IPS-18a (cell line): ENCODE measurements around the gene DPM2.

Experiments
- H3K27ac ChIP-seq: one replicate; pipeline ENCODE4 v1.5.1; 2013; ENCODE audit warnings: low read length
- H3K27me3 ChIP-seq: one replicate; pipeline ENCODE4 v1.6.1; 2013; ENCODE audit warnings: mild to moderate bottlenecking, low read length; ENCODE audit not compliant: control insufficient read depth, insufficient read depth
- H3K36me3 ChIP-seq: one replicate; pipeline ENCODE4 v1.6.1; 2013; ENCODE audit warnings: low read depth, low read length; ENCODE audit not compliant: control insufficient read depth
- H3K4me1 ChIP-seq: one replicate; pipeline ENCODE4 v1.6.1; 2013; ENCODE audit warnings: low read depth, low read length; ENCODE audit not compliant: control insufficient read depth
- H3K4me3 ChIP-seq: one replicate; pipeline ENCODE4 v1.5.1; 2013; ENCODE audit warnings: low read length
- H3K9ac ChIP-seq: one replicate; pipeline ENCODE4 v1.6.1; 2013; ENCODE audit warnings: mild to moderate bottlenecking, low read length, moderate library complexity
- H3K9me3 ChIP-seq: one replicate; pipeline ENCODE4 v1.6.1; 2013; ENCODE audit warnings: low read depth, low read length; ENCODE audit not compliant: control insufficient read depth

Gene DPM2

DNA sequence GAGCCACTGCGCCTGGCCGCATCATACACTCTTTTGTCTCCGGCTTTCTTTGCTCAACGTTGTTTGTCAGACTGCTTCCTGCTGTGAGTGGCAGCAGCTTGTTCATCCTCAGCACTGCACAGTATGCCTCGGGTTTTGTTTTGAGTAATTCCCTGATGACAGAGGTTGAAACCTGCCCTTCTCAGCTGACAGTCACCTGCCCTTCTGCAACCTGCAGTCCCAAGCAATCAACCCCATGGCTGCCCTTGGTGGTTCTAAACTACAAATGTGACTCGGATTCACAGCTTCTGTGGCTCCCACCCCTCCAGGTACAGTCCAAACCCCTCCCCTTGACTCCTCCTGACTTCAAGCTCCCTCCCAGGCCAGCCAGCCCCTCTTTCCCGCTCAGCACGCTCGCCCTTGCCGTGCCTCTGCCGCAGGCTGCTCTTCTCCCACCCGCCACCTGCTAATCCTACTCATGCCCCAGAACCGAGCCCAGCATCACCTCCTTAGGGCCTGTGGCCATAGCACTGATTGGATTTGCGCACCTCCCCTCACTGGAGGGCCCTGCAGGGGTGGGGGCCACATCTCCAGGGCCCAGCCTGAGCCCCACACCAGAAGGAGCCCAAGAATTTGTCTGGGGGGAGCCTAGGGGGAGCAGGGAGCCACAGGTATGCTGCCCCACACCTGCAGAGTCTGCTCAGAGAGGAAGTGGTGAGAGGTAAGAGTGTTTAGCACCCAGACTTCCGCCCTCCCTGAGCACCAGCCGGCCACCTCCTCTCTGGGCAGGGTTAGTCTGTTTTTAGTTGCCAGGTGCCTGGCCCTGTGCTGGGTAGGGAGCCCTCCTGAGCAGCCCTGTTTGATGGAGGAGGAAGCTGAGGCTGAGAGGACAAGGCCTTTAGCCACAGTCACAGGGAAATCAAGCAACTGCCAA lies 33.0 kb upstream of the DPM2 start:
- no peak overlapping the region for H3K9ac ChIP-seq
- H3K9me3 ChIP-seq, result no peaks in the 10 kb centered on the region
- H3K4me3 ChIP-seq, result no peak overlapping the region
- no peaks in the 10 kb centered on the region for H3K27me3 ChIP-seq
- peaks cover 26% of the 10 kb centered on the region for H3K4me1 ChIP-seq
- no peak overlapping the region for H3K27ac ChIP-seq
- H3K36me3 ChIP-seq, result no peaks in the 10 kb centered on the region

GRCh38 chr9:127968700-127969383 lies 31.2 kb upstream of the DPM2 start:
- no peaks in the 10 kb centered on the region for H3K9me3 ChIP-seq
- peaks cover 20% of the 10 kb centered on the region for H3K4me1 ChIP-seq
- no peak overlapping the region for H3K4me3 ChIP-seq
- no peak overlapping the region for H3K27ac ChIP-seq
- no peaks in the 10 kb centered on the region for H3K27me3 ChIP-seq
- no peaks in the 10 kb centered on the region for H3K36me3 ChIP-seq
- no peak overlapping the region for H3K9ac ChIP-seq

GRCh38 chr9:127968042-127968441 lies 30.4 kb upstream of the DPM2 start:
- Histone ChIP-seq H3K27ac (no peak overlapping the region), H3K4me3 (no peak overlapping the region)

DNA sequence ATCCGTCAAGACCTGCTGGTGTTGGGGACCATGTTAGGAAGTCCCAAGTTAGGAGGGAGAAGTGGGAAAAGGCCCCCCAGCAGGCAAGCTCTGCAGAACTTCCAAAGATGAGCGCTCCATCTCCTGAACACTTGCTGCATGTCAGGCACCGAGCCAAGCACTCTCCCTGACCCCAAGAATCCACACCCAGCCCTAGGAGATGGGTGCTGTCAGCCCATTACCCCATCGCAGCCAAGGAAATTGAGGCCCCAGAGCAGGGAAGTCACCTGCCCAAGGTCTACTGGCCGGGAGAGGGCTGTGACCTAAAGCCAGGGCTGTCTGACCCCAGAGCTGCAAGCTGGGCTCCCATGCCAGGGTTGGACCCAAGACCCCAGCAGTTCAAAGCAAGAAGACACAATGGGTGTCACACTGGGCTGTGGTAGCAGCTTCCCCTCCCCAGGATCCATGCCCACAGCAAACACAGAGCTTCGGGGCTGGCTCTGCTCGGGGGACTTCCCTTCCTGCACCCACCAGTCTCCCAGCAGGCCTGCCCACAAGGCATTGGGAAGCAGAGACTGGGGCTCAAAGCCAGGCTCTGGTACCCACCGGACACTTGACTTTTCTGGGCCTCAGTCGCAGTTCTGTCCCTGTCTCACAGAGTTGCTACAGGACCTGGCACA lies 29.6 kb upstream of the DPM2 start:
- Histone ChIP-seq H3K9me3 (no peaks in the 10 kb centered on the region), H3K27me3 (no peaks in the 10 kb centered on the region), H3K27ac (no peak overlapping the region), H3K4me3 (no peak overlapping the region), H3K9ac (no peak overlapping the region), H3K4me1 (peaks cover 21% of the 10 kb centered on the region), H3K36me3 (no peaks in the 10 kb centered on the region)

More at GRCh38 chr9:127968042-127968441, 30.4 kb upstream of the DPM2 start:
- Histone ChIP-seq H3K36me3 (no peaks in the 10 kb centered on the region), H3K4me1 (peaks cover 20% of the 10 kb centered on the region), H3K9me3 (no peaks in the 10 kb centered on the region), H3K9ac (no peak overlapping the region), H3K27me3 (no peaks in the 10 kb centered on the region)

DNA sequence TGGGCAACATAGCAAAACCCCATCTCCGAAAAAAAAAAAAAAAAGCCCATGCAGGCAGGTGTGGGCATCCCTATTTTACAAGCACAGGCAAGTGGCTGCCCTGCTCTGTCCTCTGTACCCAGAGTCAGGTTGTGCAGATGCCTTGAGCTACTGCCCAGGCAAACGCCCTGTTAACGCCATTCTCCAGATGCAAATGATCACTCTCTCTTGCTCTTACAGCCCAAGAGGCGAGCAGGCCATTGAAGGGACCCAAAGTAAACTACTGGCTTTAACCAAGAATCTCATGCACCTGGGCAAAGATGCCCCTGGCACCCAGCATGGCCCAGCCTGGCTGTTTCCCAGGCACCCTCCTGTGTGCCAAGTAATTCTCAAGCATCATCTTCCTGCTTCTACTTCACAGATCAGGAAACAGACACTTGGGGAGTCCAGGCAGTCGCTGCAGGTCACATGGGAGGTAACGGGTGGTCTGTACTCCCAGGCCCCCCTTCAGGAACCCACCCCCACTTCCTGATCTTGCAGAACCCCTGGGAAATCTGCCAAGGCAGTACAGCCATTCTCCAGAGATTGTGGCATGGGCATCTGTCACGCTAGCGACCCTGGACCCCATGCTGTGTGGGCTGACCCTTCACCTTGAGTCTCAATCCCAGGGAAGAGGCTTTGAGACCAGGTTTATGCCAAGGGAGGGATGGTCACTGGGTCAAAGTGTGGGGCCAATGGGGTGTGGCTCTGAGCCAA lies 28.9 kb upstream of the DPM2 start:
- Histone ChIP-seq H3K4me3 (no peak overlapping the region), H3K27ac (no peak overlapping the region), H3K27me3 (no peaks in the 10 kb centered on the region)

GRCh38 chr9:127965953-127966352 lies 28.3 kb upstream of the DPM2 start:
- Histone ChIP-seq H3K9ac (peak overlapping the region; percentile 1), H3K27ac (peak overlapping the region; percentile 18), H3K27me3 (no peaks in the 10 kb centered on the region), H3K36me3 (no peaks in the 10 kb centered on the region), H3K9me3 (no peaks in the 10 kb centered on the region), H3K4me3 (no peak overlapping the region), H3K4me1 (peaks cover 10% of the 10 kb centered on the region)

More for the DNA sequence above, 28.9 kb upstream of the DPM2 start:
- Histone ChIP-seq H3K36me3 (no peaks in the 10 kb centered on the region), H3K9me3 (no peaks in the 10 kb centered on the region), H3K9ac (no peak overlapping the region), H3K4me1 (peaks cover 14% of the 10 kb centered on the region)

GRCh38 chr9:127963359-127964064 lies 25.9 kb upstream of the DPM2 start:
- no peaks in the 10 kb centered on the region for H3K9me3 ChIP-seq
- H3K36me3 ChIP-seq, result no peaks in the 10 kb centered on the region
- no peaks in the 10 kb centered on the region for H3K27me3 ChIP-seq
- no peak overlapping the region for H3K27ac ChIP-seq
- no peak overlapping the region for H3K4me3 ChIP-seq
- H3K9ac ChIP-seq, result no peak overlapping the region
- peaks cover 8% of the 10 kb centered on the region for H3K4me1 ChIP-seq

DNA sequence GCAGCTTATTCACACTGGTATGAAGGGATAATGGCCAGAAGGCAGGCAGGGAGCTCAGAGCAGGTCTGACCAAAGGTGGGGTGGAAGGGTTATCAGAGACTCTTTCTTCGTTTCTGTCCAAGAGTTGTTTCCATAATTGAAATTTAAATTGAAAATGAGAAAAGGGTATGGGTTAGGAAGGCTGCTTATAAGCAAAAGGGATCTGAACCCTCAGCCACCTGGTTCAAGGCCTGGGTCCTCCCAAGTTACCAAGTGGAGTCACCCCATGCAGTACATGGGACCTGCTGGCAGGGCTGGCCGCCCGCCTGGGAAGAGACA lies 25.3 kb upstream of the DPM2 start:
- Histone ChIP-seq H3K27ac (no peak overlapping the region), H3K27me3 (no peaks in the 10 kb centered on the region), H3K9ac (no peak overlapping the region), H3K4me1 (peaks cover 8% of the 10 kb centered on the region), H3K4me3 (no peak overlapping the region), H3K9me3 (no peaks in the 10 kb centered on the region), H3K36me3 (no peaks in the 10 kb centered on the region)

DNA sequence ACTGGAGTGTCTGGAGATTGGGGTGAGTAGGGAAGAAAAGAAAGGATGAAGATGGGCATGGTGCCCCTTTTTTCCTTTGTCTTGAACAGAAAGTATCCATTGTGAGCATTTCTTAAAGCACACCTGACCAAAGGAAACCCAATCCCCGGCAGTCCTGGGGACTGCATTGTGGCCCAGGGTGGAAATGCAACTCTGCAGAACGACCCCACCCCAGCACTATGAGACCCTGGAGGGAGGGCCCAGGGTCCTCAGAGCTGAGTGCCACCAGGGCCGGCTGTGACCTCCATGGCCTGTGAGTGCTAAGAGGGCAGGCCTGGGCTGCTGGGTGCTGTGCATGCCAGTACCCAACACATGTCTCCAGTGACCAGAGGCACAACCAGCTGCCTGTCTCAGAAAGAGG lies 24.6 kb upstream of the DPM2 start:
- no peak overlapping the region for H3K27ac ChIP-seq

GRCh38 chr9:127961613-127962155 lies 24.0 kb upstream of the DPM2 start:
- Histone ChIP-seq H3K27ac (no peak overlapping the region), H3K4me3 (no peak overlapping the region), H3K9ac (no peak overlapping the region), H3K9me3 (no peaks in the 10 kb centered on the region), H3K27me3 (no peaks in the 10 kb centered on the region), H3K4me1 (peaks cover 8% of the 10 kb centered on the region), H3K36me3 (no peaks in the 10 kb centered on the region)

More for the DNA sequence above, 24.6 kb upstream of the DPM2 start:
- no peaks in the 10 kb centered on the region for H3K9me3 ChIP-seq
- H3K4me1 ChIP-seq, result peaks cover 8% of the 10 kb centered on the region
- no peaks in the 10 kb centered on the region for H3K27me3 ChIP-seq
- H3K9ac ChIP-seq, result no peak overlapping the region
- H3K4me3 ChIP-seq, result no peak overlapping the region
- H3K36me3 ChIP-seq, result no peaks in the 10 kb centered on the region
